Esophagus muscularis mucosa (tissue), 2 donors: Measurements from ENCODE around the gene AURKB.

Source experiments
- EP300 ChIP-seq: sonication (generic); formaldehyde crosslinking; IDR thresholded peaks from one replicate; pipeline ENCODE4 v1.6.1; 2017; ENCODE audit warnings: antibody characterized with exemption
- POLR2A ChIP-seq: fragments of 450-650 bp; IDR thresholded peaks from one replicate; pipeline ENCODE4 v1.6.1; 2017; ENCODE audit warnings: antibody characterized with exemption, moderate library complexity, mild to moderate bottlenecking, low read depth

DNA sequence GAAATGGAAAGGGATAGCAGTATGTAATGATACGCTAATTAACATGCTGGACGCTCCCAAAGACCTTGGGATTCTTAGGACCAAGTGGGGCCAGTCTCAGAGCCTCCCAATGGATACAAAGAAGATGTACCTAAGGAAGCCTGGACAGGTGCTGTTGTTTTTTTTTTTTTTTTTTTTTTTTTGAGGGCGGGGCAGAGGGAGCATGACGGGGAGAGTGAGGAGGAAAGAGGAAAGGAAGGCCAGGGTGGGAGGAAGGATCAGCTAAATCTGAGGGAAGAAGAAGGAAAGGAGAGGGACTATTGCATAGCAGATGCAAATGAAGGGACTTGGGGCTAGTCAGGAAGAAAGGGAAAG lies 50.2 kb downstream of the AURKB start:
- TF ChIP-seq EP300 (no peak), POLR2A (no peak)
